Measurements from ENCODE around the gene DIRAS2. TPM values are rescaled to one million over a fixed set of nuclear protein-coding genes. Genes with fewer than 3 reads are reported as not detected.
A peak's percentile ranks its signal among the peaks of the same experiment; 100 is the strongest.

Gene DIRAS2
- total RNA-seq, 1 experiment from 2014 or later: not detected

GRCh38 chr9:90641884-90642487, 638 bp downstream of the DIRAS2 start:
- intact Hi-C loops (cut with micrococcal nuclease): loop anchor here (5.0 kb wide), 1 partner anchor 415 kb away; no protein-coding TSS in a partner anchor
- Histone ChIP-seq H2AFZ (ENCODE audit: low read length) (0 out of 2 replicates have a peak overlapping the region, but pooled peaks have one; percentile 70), H3K9ac (ENCODE audit: low read length) (no peak overlapping the region), H3K27ac (ENCODE audit: low read length) (no peak overlapping the region), H3K4me3 (ENCODE audit: low read length) (no peak overlapping the region), H3K4me1 (ENCODE audit: insufficient read depth, low read length) (no peaks in the 10 kb centered on the region; the same call in 1 of the 2 replicates), H3K36me3 (ENCODE audit: low read depth, low read length) (no peaks in the 10 kb centered on the region), H3K27me3 (ENCODE audit: low read length) (peaks cover 49% of the 10 kb centered on the region), H3F3A (ENCODE audit: low read length, unreplicated experiment) (no peaks in the 10 kb centered on the region), H3K4me2 (ENCODE audit: low read length) (peak overlapping the region; percentile 88; the same call in 1 of the 2 replicates), H3K9me2 (replicated peaks; ENCODE audit: low read length) (no peaks in the 10 kb centered on the region), H3K9me3 (ENCODE audit: low read length) (no peaks in the 10 kb centered on the region), H3K79me2 (ENCODE audit: low read length) (no peaks in the 10 kb centered on the region), H4K20me1 (ENCODE audit: low read length) (no peaks in the 10 kb centered on the region)
- ChIA-PET CTCF (no interaction called here), POLR2A (ENCODE audit: unreplicated experiment) (no interaction called here)
- TF ChIP-seq CTCF (conservative IDR thresholded peaks at IDR 0.05; ENCODE audit: low read depth, low read length): no peak
- no peak for TF ChIP-seq EZH2 (IDR thresholded peaks at IDR 0.05; ENCODE audit: low read length, unreplicated experiment)
- TF ChIP-seq EZH2phosphoT487 (IDR thresholded peaks at IDR 0.05; ENCODE audit: borderline replicate concordance, low read length): no peak
- no peak for DNase-seq
- no peak for ATAC-seq
- BruUV-seq (replicated peaks): no TSS peak

- Histone ChIP-seq H3K9ac (ENCODE audit: low read length) (no peak overlapping the region), H3K36me3 (ENCODE audit: low read depth, low read length) (no peaks in the 10 kb centered on the region), H2AFZ (ENCODE audit: low read length) (no peak overlapping the region), H3K9me3 (ENCODE audit: low read length) (no peaks in the 10 kb centered on the region), H3K4me3 (ENCODE audit: low read length) (no peak overlapping the region), H3K4me1 (ENCODE audit: insufficient read depth, low read length) (no peaks in the 10 kb centered on the region; the same call in 1 of the 2 replicates), H3K27me3 (ENCODE audit: low read length) (peaks cover 49% of the 10 kb centered on the region), H4K20me1 (ENCODE audit: low read length) (no peaks in the 10 kb centered on the region), H3K27ac (ENCODE audit: low read length) (no peak overlapping the region), H3K9me2 (replicated peaks; ENCODE audit: low read length) (no peaks in the 10 kb centered on the region), H3K4me2 (ENCODE audit: low read length) (no peak overlapping the region), H3F3A (ENCODE audit: low read length, unreplicated experiment) (no peaks in the 10 kb centered on the region), H3K79me2 (ENCODE audit: low read length) (no peaks in the 10 kb centered on the region)
- DNase-seq: no peak
- ATAC-seq: no peak
- ChIA-PET POLR2A (ENCODE audit: unreplicated experiment) (no interaction called here), CTCF (no interaction called here)
- intact Hi-C loops (cut with micrococcal nuclease): loop anchor here (5.0 kb wide), 1 partner anchor 414 kb away; no protein-coding TSS in a partner anchor
- TF ChIP-seq EZH2 (IDR thresholded peaks at IDR 0.05; ENCODE audit: low read length, unreplicated experiment) (no peak), CTCF (conservative IDR thresholded peaks at IDR 0.05; ENCODE audit: low read depth, low read length) (no peak), EZH2phosphoT487 (IDR thresholded peaks at IDR 0.05; ENCODE audit: borderline replicate concordance, low read length) (no peak)
- BruUV-seq (replicated peaks): no TSS peak
Measured at GRCh38 chr9:90641086-90641485, 1.5 kb downstream of the DIRAS2 start.

GRCh38 chr9:90640361-90640760, 2.3 kb downstream of the DIRAS2 start:
- Histone ChIP-seq H2AFZ (ENCODE audit: low read length) (no peak overlapping the region), H3K27me3 (ENCODE audit: low read length) (peaks cover 49% of the 10 kb centered on the region), H3K9me3 (ENCODE audit: low read length) (no peaks in the 10 kb centered on the region), H3K4me3 (ENCODE audit: low read length) (no peak overlapping the region), H3K9me2 (replicated peaks; ENCODE audit: low read length) (no peaks in the 10 kb centered on the region), H3F3A (ENCODE audit: low read length, unreplicated experiment) (no peaks in the 10 kb centered on the region), H3K9ac (ENCODE audit: low read length) (no peak overlapping the region), H3K4me1 (ENCODE audit: insufficient read depth, low read length) (no peaks in the 10 kb centered on the region; the same call in 1 of the 2 replicates), H3K4me2 (ENCODE audit: low read length) (no peak overlapping the region), H3K36me3 (ENCODE audit: low read depth, low read length) (no peaks in the 10 kb centered on the region), H3K79me2 (ENCODE audit: low read length) (no peaks in the 10 kb centered on the region), H3K27ac (ENCODE audit: low read length) (no peak overlapping the region), H4K20me1 (ENCODE audit: low read length) (no peaks in the 10 kb centered on the region)
- intact Hi-C loops (cut with micrococcal nuclease): loop anchor here (5.0 kb wide), 1 partner anchor 413 kb away; no protein-coding TSS in a partner anchor
- DNase-seq (no peak), ATAC-seq (no peak)
- CTCF ChIA-PET: no interaction called here
- BruUV-seq (replicated peaks): no TSS peak
- TF ChIP-seq EZH2phosphoT487 (IDR thresholded peaks at IDR 0.05; ENCODE audit: borderline replicate concordance, low read length) (no peak), CTCF (conservative IDR thresholded peaks at IDR 0.05; ENCODE audit: low read depth, low read length) (no peak), EZH2 (IDR thresholded peaks at IDR 0.05; ENCODE audit: low read length, unreplicated experiment) (no peak)
- POLR2A ChIA-PET (ENCODE audit: unreplicated experiment): no interaction called here
